ENCODE results near the gene RPA1.

GRCh38 chr17:1786708-1787107 lies 43.1 kb upstream of the RPA1 start:
- TF ChIP-seq EP300 (IDR thresholded peaks at IDR 0.05) (no peak), CTCF (IDR thresholded peaks at IDR 0.05) (no peak)
